ENCODE results near the gene COX4I2.

- TF ChIP-seq CTCF (IDR thresholded peaks at IDR 0.05; ENCODE audit: insufficient read depth, low read length), result no peak
- no peak for TF ChIP-seq GABPA (IDR thresholded peaks at IDR 0.05; ENCODE audit: low read depth)
- TF ChIP-seq SPI1 (IDR thresholded peaks at IDR 0.05; ENCODE audit: borderline replicate concordance, low read depth), result no peak
- no peak for TF ChIP-seq POLR2AphosphoS5 (IDR thresholded peaks at IDR 0.05; ENCODE audit: low read depth)
Observed at GRCh38 chr20:31620246-31620645, 17.5 kb upstream of the COX4I2 start.

Data from HL-60 (cell line).